Uterine smooth muscle cell (primary cell): Measurements from ENCODE around the gene TANGO6. TPM values are rescaled to one million over a fixed set of nuclear protein-coding genes. Genes with fewer than 3 reads are reported as not detected.

ENCODE experiments used
- total RNA-seq: library from RNA; depleted of rRNA; stranded (reverse); fragments of >200 nt; gene quantifications from 2 replicates; pipeline ENCODE4 v1.2.3, GENCODE V29; 2014

Gene TANGO6
- 26.0 and 28.0 TPM in 2 replicates for total RNA-seq

DNA sequence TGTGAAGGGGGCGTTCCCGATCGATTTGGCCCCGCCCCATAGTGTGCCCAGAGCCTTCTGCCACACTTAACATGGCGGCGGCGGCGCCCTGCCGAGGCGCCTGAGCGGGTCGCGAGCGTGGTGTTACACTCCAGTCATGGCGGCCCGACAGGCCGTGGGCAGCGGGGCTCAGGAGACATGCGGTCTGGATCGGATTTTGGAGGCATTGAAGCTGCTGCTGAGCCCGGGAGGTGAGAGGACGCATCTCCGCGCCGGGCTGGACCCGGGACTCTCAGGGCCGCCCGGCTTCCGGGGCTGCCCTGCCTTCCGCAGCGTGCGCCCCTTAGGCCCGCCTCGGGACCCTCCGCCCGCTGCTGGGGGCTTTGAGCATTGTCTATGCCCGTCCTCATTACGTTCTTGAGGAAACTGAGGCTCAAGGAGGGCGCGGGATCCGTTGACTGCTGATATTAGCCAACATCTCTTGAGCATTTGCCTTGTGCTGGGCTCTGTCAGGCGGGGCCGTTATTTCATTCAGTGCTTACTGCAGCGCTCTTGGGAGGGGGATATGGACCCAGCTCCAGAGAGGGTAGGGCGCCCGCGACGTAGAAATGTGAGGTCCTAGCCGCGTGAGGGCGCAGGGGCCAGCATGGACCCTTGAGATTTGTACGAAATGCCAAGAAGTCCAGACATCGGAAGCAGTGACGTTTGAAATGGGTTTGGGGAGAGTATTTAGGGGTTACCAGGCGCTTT, at the start of gene TANGO6:
TSS of gene TANGO6 (plus strand) at position 50 of the 729 bp plus-strand sequence. CDS start at position 137, 87 bp downstream.

DNA sequence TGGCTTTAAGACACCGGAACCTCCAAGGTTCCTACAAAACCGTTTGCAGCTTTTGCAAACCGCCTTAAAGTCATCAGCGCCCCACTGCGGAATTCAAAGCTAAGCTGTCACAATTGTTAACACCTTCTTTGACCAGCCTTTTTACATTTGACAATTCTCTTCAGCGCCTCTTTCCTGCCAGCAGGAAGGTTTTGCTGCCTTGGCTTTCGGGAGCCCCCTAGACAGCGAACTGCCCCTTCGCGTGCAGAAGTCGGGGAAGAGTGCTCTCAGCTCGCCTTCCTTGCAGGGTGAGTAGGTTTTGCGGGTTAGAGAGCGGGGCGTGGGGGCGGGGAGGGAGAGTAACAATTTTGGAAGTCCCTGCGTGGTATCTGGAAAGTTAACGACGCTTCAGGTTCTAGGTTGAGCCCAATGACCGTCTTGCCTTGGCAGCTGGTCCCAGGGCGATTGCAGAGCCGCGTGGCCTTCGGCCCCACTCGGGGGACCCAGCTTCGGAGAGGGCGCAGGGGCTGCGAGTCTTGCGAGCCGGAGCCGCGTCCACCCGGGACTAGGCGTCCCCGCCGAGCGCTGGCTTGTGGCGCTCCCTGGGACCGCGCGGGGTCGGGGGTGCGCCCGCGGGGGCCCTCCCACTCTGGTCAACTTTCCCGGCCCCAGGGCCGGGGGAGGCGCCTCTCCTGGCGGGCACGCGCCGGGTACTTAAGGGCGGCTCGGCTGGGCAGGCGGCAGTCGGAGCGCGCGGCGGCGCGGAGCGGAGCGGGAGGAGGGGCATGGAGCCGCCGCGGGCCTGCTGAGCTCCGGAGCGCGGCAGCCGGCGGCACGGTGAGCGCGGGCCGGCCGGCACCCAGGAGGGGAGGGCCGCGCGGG, 262.4 kb downstream of the TANGO6 start, which contains the start of gene HAS3:
TSS of gene HAS3 (plus strand) at position 153 of the 861 bp plus-strand sequence. CDS start 3,743 bp downstream, outside the sequence.

GRCh38 chr16:69132424-69133252, 289.3 kb downstream of the TANGO6 start, which contains the start of the genes CHTF8 and UTP4:
TSS of gene CHTF8 (minus strand) at chr16:69132588. CDS start at chr16:69121458, 11,130 bp downstream.
TSS of gene UTP4 (plus strand) at chr16:69132649. CDS start at chr16:69133460, 811 bp downstream.

Other genes starting within 250 kb of the TANGO6 start
- 0.25 and 0.33 TPM in 2 replicates for gene CDH3, start 198.2 kb upstream of the TANGO6 start, total RNA-seq
- gene CDH1, start 106.2 kb upstream of the TANGO6 start, total RNA-seq, result not detected in 2 replicates